ENCODE measurements around the gene PIK3CB. TPM values are rescaled to one million over a fixed set of nuclear protein-coding genes. Genes with fewer than 3 reads are reported as not detected.

PIK3CB gene
- total RNA-seq, 1 experiment from 2014 or later: 29.7 TPM

DNA sequence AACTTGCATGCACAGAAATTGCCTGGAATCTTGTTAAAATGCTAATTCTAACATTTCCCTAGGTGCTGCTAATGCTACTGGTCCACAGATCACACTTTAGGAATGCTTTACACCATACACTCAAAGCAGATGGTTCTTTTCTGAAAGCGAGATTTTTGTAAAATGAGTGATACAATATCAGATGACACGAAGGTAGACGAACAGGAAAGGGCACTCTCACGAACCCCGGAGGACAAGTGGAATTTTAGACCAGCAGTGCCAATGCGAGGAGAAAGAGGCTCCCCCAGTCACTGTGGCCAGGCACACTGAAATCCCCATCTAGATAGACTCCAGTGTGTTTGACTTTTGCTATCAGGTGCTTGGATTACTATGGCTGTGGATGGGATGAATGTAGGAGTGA, 205.2 kb downstream of the PIK3CB start:
- H3K4me1 ChIP-seq: no peaks in the 10 kb centered on the region
- ChIA-PET CTCF (no interaction called here), POLR2A (no interaction called here)
- no peaks in the 10 kb centered on the region for H3K4me1 Mint-ChIP-seq (ENCODE audit: low read depth, unreplicated experiment)
- H3K4me3 Mint-ChIP-seq (ENCODE audit: unreplicated experiment): no peak overlapping the region
- DNase-seq: no peak
- H3K36me3 ChIP-seq (ENCODE audit: control insufficient read depth, insufficient read depth, low read length): no peaks in the 10 kb centered on the region
- no TSS peak for BruUV-seq (replicated peaks)
- no peaks in the 10 kb centered on the region for H3K9me3 ChIP-seq
- no peaks in the 10 kb centered on the region for H3K27me3 ChIP-seq (replicated peaks; ENCODE audit: control insufficient read depth, insufficient read depth, low read length)
- no peak overlapping the region for H3K4me3 ChIP-seq (ENCODE audit: low read depth, low read length)
- no peak overlapping the region for H3K27ac Mint-ChIP-seq (ENCODE audit: unreplicated experiment)
- H3K36me3 Mint-ChIP-seq (ENCODE audit: insufficient read depth, unreplicated experiment): peaks cover 15% of the 10 kb centered on the region
- no peaks in the 10 kb centered on the region for H3K27me3 Mint-ChIP-seq (ENCODE audit: insufficient read depth, unreplicated experiment)
- intact Hi-C loops (cut with micrococcal nuclease; ENCODE audit: unreplicated experiment): no loop called here
- H3K9me3 Mint-ChIP-seq (ENCODE audit: unreplicated experiment): no peaks in the 10 kb centered on the region
- no peak for TF ChIP-seq CTCF (IDR thresholded peaks at IDR 0.05; ENCODE audit: insufficient read depth in 1 of 2, low read depth in 1 of 2, low read length in 1 of 2, severe bottlenecking in 1 of 2, unreplicated experiment in 1 of 2)

- intact Hi-C loops (cut with micrococcal nuclease; ENCODE audit: unreplicated experiment): no loop called here
- no TSS peak for BruUV-seq (replicated peaks)
- TF ChIP-seq CTCF (IDR thresholded peaks at IDR 0.05; ENCODE audit: insufficient read depth in 1 of 2, low read depth in 1 of 2, low read length in 1 of 2, severe bottlenecking in 1 of 2, unreplicated experiment in 1 of 2): no peak
- Mint-ChIP-seq H3K36me3 (ENCODE audit: insufficient read depth, unreplicated experiment) (peaks cover 15% of the 10 kb centered on the region), H3K9me3 (ENCODE audit: unreplicated experiment) (no peaks in the 10 kb centered on the region), H3K4me3 (ENCODE audit: unreplicated experiment) (no peak overlapping the region), H3K27me3 (ENCODE audit: insufficient read depth, unreplicated experiment) (no peaks in the 10 kb centered on the region), H3K4me1 (ENCODE audit: low read depth, unreplicated experiment) (no peaks in the 10 kb centered on the region), H3K27ac (ENCODE audit: unreplicated experiment) (no peak overlapping the region)
- CTCF ChIA-PET: no interaction called here
- POLR2A ChIA-PET: no interaction called here
- Histone ChIP-seq H3K4me1 (no peaks in the 10 kb centered on the region), H3K36me3 (ENCODE audit: control insufficient read depth, insufficient read depth, low read length) (no peaks in the 10 kb centered on the region), H3K9me3 (no peaks in the 10 kb centered on the region), H3K27me3 (replicated peaks; ENCODE audit: control insufficient read depth, insufficient read depth, low read length) (no peaks in the 10 kb centered on the region), H3K4me3 (ENCODE audit: low read depth, low read length) (no peak overlapping the region)
- DNase-seq: no peak
Measured at GRCh38 chr3:138625707-138626365, 208.9 kb downstream of the PIK3CB start.

GRCh38 chr3:138624518-138624917, 210.2 kb downstream of the PIK3CB start:
- Histone ChIP-seq H3K36me3 (ENCODE audit: control insufficient read depth, insufficient read depth, low read length) (no peaks in the 10 kb centered on the region), H3K27me3 (replicated peaks; ENCODE audit: control insufficient read depth, insufficient read depth, low read length) (no peaks in the 10 kb centered on the region), H3K4me1 (no peaks in the 10 kb centered on the region), H3K9me3 (no peaks in the 10 kb centered on the region), H3K4me3 (ENCODE audit: low read depth, low read length) (no peak overlapping the region)
- Mint-ChIP-seq H3K36me3 (ENCODE audit: insufficient read depth, unreplicated experiment) (peaks cover 12% of the 10 kb centered on the region), H3K4me3 (ENCODE audit: unreplicated experiment) (no peak overlapping the region), H3K4me1 (ENCODE audit: low read depth, unreplicated experiment) (no peaks in the 10 kb centered on the region), H3K27me3 (ENCODE audit: insufficient read depth, unreplicated experiment) (no peaks in the 10 kb centered on the region), H3K9me3 (ENCODE audit: unreplicated experiment) (no peaks in the 10 kb centered on the region), H3K27ac (ENCODE audit: unreplicated experiment) (no peak overlapping the region)
- BruUV-seq (replicated peaks): no TSS peak
- intact Hi-C loops (cut with micrococcal nuclease; ENCODE audit: unreplicated experiment): no loop called here
- DNase-seq: no peak
- ChIA-PET POLR2A (no interaction called here), CTCF (no interaction called here)
- TF ChIP-seq CTCF (IDR thresholded peaks at IDR 0.05; ENCODE audit: insufficient read depth in 1 of 2, low read depth in 1 of 2, low read length in 1 of 2, severe bottlenecking in 1 of 2, unreplicated experiment in 1 of 2): no peak
